HEK293 (cell line): ENCODE measurements around the gene LILRA1.

Experiments used
- CTCF ChIA-PET: fragments of 350-600 bp; formaldehyde crosslinking; extraction: SDS; loops from one replicate; lab custom pipeline; 2021; ENCODE audit warnings: antibody characterized with exemption; lab: Yijun Ruan, JAX
- POLR2A ChIA-PET: fragments of 300-600 bp; formaldehyde crosslinking; extraction: SDS; loops from one replicate; lab custom pipeline; 2020; ENCODE audit warnings: antibody characterized with exemption, inconsistent platforms; lab: Yijun Ruan, JAX
- H3K27ac ChIP-seq: fragments of 200-500 bp; sonication (Bioruptor generic); 2 replicates; pipeline ENCODE4 v1.5.1; 2014; ENCODE audit warnings: low read depth, low read length, control low read depth, inconsistent platforms; ENCODE audit errors: extremely low read depth
- H3K36me3 ChIP-seq, 2 experiments: fragments of 200-500 bp in 1 of 2; sonication (Bioruptor generic) in 1 of 2; 1 replicate in 1 of 2; 2 replicates in 1 of 2; pipeline ENCODE4 v1.5.1; 2014 to 2017; ENCODE audit warnings: inconsistent platforms in 2 of 2, low read length in 2 of 2; ENCODE audit not compliant: control insufficient read depth in 2 of 2, insufficient read depth in 1 of 2
- H3K4me1 ChIP-seq: fragments of 200-500 bp; sonication (Bioruptor generic); 2 replicates; pipeline ENCODE4 v1.5.1; 2014; ENCODE audit warnings: mild to moderate bottlenecking, low read length, inconsistent platforms; ENCODE audit not compliant: control insufficient read depth, insufficient read depth
- H3K4me3 ChIP-seq: 2 replicates; pipeline ENCODE4 v1.5.1; 2011; ENCODE audit warnings: low read depth, mild to moderate bottlenecking, control low read depth, low read length, moderate library complexity
- H3K9me3 ChIP-seq: fragments of 200-500 bp; sonication (Bioruptor generic); 2 replicates; pipeline ENCODE4 v1.5.1; 2014; ENCODE audit warnings: low read depth, low read length, inconsistent platforms; ENCODE audit not compliant: control insufficient read depth, insufficient read depth
- HOXC10 ChIP-seq: sonication (generic); formaldehyde crosslinking; IDR thresholded peaks from 2 replicates; pipeline ENCODE4 v1.8.1; 2023; ENCODE audit warnings: mild to moderate bottlenecking, missing genetic modification reagents
- YY1 ChIP-seq: fragments of 450-650 bp; formaldehyde crosslinking; IDR thresholded peaks from 2 replicates; pipeline ENCODE4 v1.5.1; 2018; ENCODE audit warnings: missing biosample characterization, missing genetic modification characterization
- ZNF175 ChIP-seq: fragments of 450-650 bp; formaldehyde crosslinking; IDR thresholded peaks from 2 replicates; pipeline ENCODE4 v1.5.1; 2016; ENCODE audit warnings: missing biosample characterization, missing genetic modification characterization
- ZNF2 ChIP-seq: fragments of 450-650 bp; formaldehyde crosslinking; IDR thresholded peaks from 2 replicates; pipeline ENCODE4 v1.5.1; 2016; ENCODE audit warnings: missing biosample characterization, missing genetic modification characterization
- ZNF211 ChIP-seq: fragments of 450-650 bp; formaldehyde crosslinking; IDR thresholded peaks from 2 replicates; pipeline ENCODE4 v1.5.1; 2016; ENCODE audit warnings: low read depth, missing biosample characterization, missing genetic modification characterization
- ZNF23 ChIP-seq: fragments of 450-650 bp; formaldehyde crosslinking; IDR thresholded peaks from 2 replicates; pipeline ENCODE4 v1.5.1; 2016; ENCODE audit warnings: missing biosample characterization, missing genetic modification characterization, borderline replicate concordance
- ZNF473 ChIP-seq: fragments of 450-650 bp; formaldehyde crosslinking; IDR thresholded peaks from 2 replicates; pipeline ENCODE4 v1.5.1; 2017; ENCODE audit warnings: missing biosample characterization, missing genetic modification characterization
- ZNF670 ChIP-seq: fragments of 450-650 bp; formaldehyde crosslinking; IDR thresholded peaks from 2 replicates; pipeline ENCODE4 v1.5.1; 2016; ENCODE audit warnings: missing biosample characterization, missing genetic modification characterization, low read depth
- ZSCAN23 ChIP-seq: fragments of 450-650 bp; formaldehyde crosslinking; IDR thresholded peaks from 2 replicates; pipeline ENCODE4 v1.5.1; 2016; ENCODE audit warnings: missing biosample characterization, missing genetic modification characterization
- TF ChIP-seq, protein P1 (sequence below): fragments of 450-650 bp; formaldehyde crosslinking; IDR thresholded peaks from 2 replicates; pipeline ENCODE4 v1.5.1; 2016; ENCODE audit warnings: missing biosample characterization, missing genetic modification characterization

The LILRA1 gene

DNA sequence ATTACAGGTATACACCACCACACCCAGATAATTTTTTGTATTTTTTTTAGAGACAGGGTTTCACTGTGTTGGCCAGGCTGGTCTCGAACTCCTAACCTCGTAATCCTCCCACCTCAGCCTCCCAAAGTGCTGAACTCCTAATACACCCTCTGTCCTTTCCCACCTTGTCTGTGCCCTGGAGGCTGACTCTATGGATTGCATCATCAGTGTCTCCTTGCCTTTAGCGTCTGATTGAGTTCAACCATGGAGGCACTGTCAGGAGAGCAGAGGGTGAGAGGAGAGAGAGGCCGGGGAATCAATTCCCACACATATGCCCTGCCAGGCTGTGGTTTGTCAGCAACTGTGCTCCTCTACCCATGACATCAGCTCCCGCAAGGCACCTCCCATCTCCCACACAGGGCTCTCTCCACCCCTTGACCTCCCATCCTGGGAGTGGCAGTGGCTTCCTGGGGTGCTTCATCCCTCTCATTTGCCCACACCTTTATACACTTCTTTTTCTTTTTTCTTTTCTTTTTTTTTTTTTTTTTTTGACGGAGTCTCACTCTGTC, 56.8 kb downstream of the LILRA1 start:
- TF ChIP-seq, protein P1, sequence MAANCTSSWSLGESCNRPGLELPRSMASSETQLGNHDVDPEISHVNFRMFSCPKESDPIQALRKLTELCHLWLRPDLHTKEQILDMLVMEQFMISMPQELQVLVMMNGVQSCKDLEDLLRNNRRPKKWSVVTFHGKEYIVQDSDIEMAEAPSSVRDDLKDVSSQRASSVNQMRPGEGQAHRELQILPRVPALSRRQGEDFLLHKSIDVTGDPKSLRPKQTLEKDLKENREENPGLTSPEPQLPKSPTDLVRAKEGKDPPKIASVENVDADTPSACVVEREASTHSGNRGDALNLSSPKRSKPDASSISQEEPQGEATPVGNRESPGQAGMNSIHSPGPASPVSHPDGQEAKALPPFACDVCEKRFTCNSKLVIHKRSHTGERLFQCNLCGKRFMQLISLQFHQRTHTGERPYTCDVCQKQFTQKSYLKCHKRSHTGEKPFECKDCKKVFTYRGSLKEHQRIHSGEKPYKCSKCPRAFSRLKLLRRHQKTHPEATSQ (tag by site-specific recombination) = no peak
- TF ChIP-seq ZSCAN23 (tag by site-specific recombination) (no peak), ZNF670 (tag by site-specific recombination) (no peak), ZNF23 (no peak), ZNF211 (no peak), ZNF2 (tag by site-specific recombination) (no peak), ZNF473 (tag by site-specific recombination) (no peak), HOXC10 (no peak), YY1 (tag by site-specific recombination) (no peak), ZNF175 (tag by site-specific recombination) (no peak)
- Histone ChIP-seq H3K27ac (no peak overlapping the region), H3K9me3 (no peaks in the 10 kb centered on the region), H3K36me3 (no peaks in the 10 kb centered on the region), H3K4me3 (no peak overlapping the region), H3K4me1 (no peaks in the 10 kb centered on the region)
- POLR2A ChIA-PET = no interaction called here
- CTCF ChIA-PET = interaction anchor here (0.6 to 1.2 kb wide), 2 partner anchors 11 to 24 kb away, joined by 3 to 5 read pairs; no protein-coding TSS in a partner anchor
